GM12874 (cell line): ENCODE data around the gene KPNB1.

Experiments used
- CTCF ChIP-seq: IDR thresholded peaks from 2 replicates; pipeline ENCODE4 v1.5.1; 2011; ENCODE audit warnings: low read depth, mild to moderate bottlenecking, control low read depth, low read length, moderate library complexity; ENCODE audit not compliant: insufficient read depth

Gene KPNB1

DNA sequence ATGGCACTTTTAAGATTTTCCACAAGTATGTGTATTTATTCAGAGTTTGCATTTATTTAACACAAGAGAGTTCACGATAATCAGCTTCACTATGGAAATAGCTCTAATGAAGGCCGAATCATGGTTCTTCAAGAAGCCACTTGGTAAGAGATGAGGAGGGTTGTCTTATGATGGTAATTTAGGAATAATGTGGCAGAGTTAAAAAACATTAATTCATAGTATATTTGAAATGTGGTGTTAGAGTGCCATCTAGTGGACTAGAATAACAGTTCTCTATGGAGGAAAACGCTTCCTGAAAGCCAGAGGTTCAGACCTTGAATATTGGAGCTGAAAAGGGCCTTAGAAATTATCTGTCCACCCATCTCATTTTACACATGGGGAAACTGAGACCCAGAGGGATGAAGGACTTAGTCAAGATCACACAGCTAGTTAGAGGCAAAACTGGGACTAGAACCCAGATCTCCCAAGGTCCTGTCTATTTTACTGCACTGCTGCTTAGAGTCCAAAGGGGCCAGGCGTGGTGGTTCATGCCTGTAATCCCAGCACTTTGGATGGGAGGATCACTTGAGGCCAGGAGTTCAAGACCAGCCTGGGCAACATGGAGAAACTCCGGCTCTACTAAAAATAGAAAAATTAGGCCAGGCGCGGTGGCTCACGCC is 33.8 kb upstream of the KPNB1 start:
- TF ChIP-seq CTCF = peak; percentile 35; the same call in 1 of the 2 replicates

- TF ChIP-seq CTCF = no peak
Measured at GRCh38 chr17:47618410-47618809, 31.3 kb upstream of the KPNB1 start.

- no peak for TF ChIP-seq CTCF
Measured at GRCh38 chr17:47620503-47621245, 29.0 kb upstream of the KPNB1 start.

DNA sequence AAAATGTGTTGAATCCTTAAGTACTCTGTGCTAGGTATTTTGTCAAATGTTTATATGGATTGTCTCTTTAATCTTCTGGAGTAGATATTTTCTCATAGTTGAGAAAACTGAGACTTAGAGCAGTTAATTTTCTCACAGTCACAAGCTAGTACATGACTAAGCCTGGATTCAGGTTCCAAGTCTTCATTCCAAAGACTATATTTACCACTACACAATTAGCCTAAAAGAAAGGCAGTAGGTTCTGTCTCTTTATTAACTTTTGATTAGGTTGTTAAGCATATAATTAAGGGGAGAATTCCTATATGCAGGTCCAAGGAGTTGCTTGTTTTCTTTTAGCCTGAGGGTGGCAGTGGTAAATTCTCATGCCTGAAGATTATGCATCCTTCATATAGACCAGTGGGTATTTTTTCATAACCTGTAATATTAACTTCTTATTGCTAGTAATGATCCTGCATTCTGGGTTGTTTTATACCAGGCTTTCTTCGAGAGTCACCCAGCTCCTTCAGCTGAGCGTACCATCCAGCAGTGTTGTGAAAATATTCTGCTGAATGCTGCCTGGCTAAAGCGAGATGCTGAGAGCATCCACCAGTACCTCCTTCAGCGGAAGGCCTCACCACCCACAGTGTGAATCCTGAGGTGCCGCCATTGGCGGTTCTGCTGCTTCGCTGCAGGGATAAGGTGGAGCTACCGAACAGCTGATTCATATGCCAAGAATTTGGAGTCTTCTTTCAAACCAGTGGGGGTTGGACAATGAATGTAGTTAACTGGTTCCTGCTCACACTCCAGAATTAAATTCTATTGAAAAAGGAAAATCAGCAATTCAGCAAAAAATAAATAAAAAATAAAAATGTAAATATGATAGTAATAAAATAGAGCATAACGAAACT is 28.2 kb upstream of the KPNB1 start:
- TF ChIP-seq CTCF = no peak

DNA sequence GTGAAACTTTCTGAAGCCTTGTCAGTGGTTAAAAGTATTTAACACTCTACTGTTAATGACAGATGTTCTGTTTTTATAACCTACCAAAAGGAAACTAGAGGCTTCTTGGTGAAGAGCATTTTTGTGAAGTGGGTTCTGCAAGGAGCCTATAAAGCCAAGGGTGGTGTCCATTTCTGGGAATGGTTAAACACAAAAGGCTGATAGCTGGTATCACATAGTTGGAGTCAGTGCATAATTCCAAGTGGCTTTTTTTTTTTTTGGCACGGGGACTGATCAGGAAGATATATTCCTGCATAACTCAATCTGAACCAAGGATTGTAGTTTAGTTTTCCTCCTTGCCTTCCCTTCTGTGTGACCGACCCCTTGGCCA is 27.6 kb upstream of the KPNB1 start:
- TF ChIP-seq CTCF = no peak

- no peak for TF ChIP-seq CTCF
Measured at GRCh38 chr17:47624727-47625068, 25.0 kb upstream of the KPNB1 start.

- no peak for TF ChIP-seq CTCF
Measured at GRCh38 chr17:47628014-47628566, 21.6 kb upstream of the KPNB1 start.
